Glutamatergic neuron (in vitro differentiated cells): ENCODE measurements around the gene SASS6. TPM values are rescaled to one million over a fixed set of nuclear protein-coding genes. Genes with fewer than 3 reads are reported as not detected.

Experiments
- DNase-seq: peaks from one replicate; pipeline ENCODE4 v3.0.0; 2022
- H3K27ac Mint-ChIP-seq: one replicate; pipeline ENCODE4 v1.8.0; 2020; ENCODE audit warnings: mild to moderate bottlenecking, mixed read lengths, inconsistent platforms; ENCODE audit not compliant: unreplicated experiment
- H3K27me3 Mint-ChIP-seq: one replicate; pipeline ENCODE4 v1.8.0; 2020; ENCODE audit warnings: mild to moderate bottlenecking, moderate library complexity, mixed read lengths, inconsistent platforms; ENCODE audit not compliant: unreplicated experiment
- H3K36me3 Mint-ChIP-seq: one replicate; pipeline ENCODE4 v1.8.0; 2020; ENCODE audit warnings: mild to moderate bottlenecking, mixed read lengths, inconsistent platforms; ENCODE audit not compliant: unreplicated experiment
- H3K4me1 Mint-ChIP-seq: one replicate; pipeline ENCODE4 v1.8.0; 2020; ENCODE audit warnings: mild to moderate bottlenecking, low read depth, mixed read lengths, inconsistent platforms; ENCODE audit not compliant: unreplicated experiment
- H3K4me3 Mint-ChIP-seq: one replicate; pipeline ENCODE4 v1.8.0; 2020; ENCODE audit warnings: mild to moderate bottlenecking, mixed read lengths, inconsistent platforms; ENCODE audit not compliant: unreplicated experiment
- H3K9me3 Mint-ChIP-seq: one replicate; pipeline ENCODE4 v1.8.0; 2020; ENCODE audit warnings: mild to moderate bottlenecking, moderate library complexity, mixed read lengths, inconsistent platforms; ENCODE audit not compliant: unreplicated experiment
- total RNA-seq: library from RNA; stranded (reverse); fragmentation: NEBNext Ultra II Directional; extraction: Animal tissue kit (Norgen Biotek cat#: 25700); gene quantifications from one replicate; pipeline ENCODE4 v1.2.1, GENCODE V29; 2021; ENCODE audit not compliant: unreplicated experiment
- TF ChIP-seq, protein P1 (sequence below): fragments of 200-600 bp; sonication (generic); IDR thresholded peaks from one replicate; pipeline ENCODE4 v1.5.0; 2021; ENCODE audit not compliant: partially characterized antibody, unreplicated experiment

Gene SASS6
- total RNA-seq, 1 donor from 2014 or later, result 4.0 TPM

DNA sequence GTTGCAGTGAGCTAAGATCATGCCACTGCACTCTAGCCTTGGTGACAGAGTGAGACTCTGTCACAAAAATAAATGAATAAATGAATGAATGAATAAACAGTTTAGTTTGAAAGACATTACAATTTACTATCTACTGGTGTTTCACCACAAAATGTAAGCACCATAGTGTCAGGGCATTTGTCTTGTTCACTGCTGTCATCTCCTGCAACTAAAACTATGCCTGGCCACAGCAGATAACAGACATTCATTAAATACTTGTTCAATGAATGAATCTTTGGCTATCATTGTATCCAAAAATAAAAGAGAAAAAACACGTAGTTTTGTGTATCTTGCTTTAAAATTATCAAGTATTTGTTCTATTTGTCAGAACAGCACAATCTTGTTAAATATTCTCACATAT, 32.5 kb downstream of the SASS6 start:
- Mint-ChIP-seq H3K27me3 (no peaks in the 10 kb centered on the region), H3K27ac (no peak overlapping the region), H3K4me3 (no peak overlapping the region), H3K36me3 (no peaks in the 10 kb centered on the region), H3K4me1 (no peaks in the 10 kb centered on the region), H3K9me3 (peaks cover 1% of the 10 kb centered on the region)
- DNase-seq, result no peak
- TF ChIP-seq, protein P1, sequence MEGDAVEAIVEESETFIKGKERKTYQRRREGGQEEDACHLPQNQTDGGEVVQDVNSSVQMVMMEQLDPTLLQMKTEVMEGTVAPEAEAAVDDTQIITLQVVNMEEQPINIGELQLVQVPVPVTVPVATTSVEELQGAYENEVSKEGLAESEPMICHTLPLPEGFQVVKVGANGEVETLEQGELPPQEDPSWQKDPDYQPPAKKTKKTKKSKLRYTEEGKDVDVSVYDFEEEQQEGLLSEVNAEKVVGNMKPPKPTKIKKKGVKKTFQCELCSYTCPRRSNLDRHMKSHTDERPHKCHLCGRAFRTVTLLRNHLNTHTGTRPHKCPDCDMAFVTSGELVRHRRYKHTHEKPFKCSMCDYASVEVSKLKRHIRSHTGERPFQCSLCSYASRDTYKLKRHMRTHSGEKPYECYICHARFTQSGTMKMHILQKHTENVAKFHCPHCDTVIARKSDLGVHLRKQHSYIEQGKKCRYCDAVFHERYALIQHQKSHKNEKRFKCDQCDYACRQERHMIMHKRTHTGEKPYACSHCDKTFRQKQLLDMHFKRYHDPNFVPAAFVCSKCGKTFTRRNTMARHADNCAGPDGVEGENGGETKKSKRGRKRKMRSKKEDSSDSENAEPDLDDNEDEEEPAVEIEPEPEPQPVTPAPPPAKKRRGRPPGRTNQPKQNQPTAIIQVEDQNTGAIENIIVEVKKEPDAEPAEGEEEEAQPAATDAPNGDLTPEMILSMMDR, result no peak

DNA sequence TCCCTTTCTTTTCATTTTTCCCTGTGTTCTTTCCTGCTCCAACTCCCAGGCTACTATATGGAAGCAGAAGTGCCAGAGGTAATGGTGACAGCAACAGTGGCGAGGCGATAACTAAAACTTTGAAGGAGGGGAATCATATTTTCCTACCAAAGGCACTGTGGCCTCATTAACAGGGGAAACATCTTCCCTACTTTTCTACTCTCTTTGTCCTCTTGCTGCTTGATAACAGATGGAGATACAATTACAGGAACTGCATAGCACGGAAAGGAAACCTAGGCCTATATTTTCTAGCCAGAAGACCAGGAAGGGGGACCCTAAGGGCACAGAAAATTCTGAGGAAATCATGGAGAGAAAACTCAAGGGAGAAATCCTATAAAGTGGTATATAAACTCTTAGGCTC, 42.3 kb downstream of the SASS6 start:
- Mint-ChIP-seq H3K27ac (peak overlapping the region; percentile 25), H3K36me3 (no peaks in the 10 kb centered on the region)

DNA sequence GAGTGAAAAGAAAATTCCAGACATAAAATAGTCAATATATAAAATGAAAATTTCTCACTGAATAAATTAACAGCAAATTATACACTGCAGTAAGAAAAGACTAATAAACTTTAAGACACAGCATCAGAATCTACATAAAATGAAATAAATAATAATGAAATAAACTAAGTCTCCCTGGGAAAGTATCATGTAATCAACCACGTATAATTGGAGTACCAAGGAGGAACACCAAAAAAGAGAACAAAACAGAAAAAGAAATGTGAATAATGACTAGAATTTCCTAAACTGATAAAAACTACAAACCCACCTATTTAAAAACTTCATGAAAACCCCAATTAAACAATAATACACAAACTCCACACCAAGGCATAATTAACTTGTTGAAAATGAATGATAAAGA, 43.6 kb downstream of the SASS6 start:
- TF ChIP-seq, protein P1, result no peak
- no peaks in the 10 kb centered on the region for H3K4me1 Mint-ChIP-seq
- H3K4me3 Mint-ChIP-seq, result no peak overlapping the region
- H3K27ac Mint-ChIP-seq, result no peak overlapping the region
- no peaks in the 10 kb centered on the region for H3K9me3 Mint-ChIP-seq
- H3K27me3 Mint-ChIP-seq, result peaks cover 2% of the 10 kb centered on the region
- no peak for DNase-seq
- H3K36me3 Mint-ChIP-seq, result no peaks in the 10 kb centered on the region

More for the DNA sequence above, 42.3 kb downstream of the SASS6 start:
- TF ChIP-seq, protein P1, result no peak
- Mint-ChIP-seq H3K4me1 (no peaks in the 10 kb centered on the region), H3K9me3 (no peaks in the 10 kb centered on the region), H3K4me3 (no peak overlapping the region), H3K27me3 (no peaks in the 10 kb centered on the region)
- no peak for DNase-seq

DNA sequence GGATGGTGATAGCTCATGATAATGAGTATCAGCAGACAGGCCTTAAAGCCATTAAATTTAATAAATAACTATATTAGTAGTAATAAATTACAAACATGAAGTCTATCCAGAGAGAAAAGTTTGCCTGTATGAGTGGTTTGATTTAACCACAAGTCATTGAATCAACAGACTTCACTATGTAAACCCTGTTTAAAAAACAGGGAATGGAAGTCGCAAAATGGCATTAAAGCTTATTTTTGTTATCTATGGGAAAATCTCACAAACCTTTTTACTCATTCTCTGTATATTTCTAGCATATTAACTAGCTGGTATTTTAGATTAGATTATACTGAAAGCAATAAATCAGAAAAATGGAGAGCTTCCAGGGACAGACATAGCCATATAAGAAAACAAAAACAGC, 45.3 kb downstream of the SASS6 start:
- Mint-ChIP-seq H3K4me3 (no peak overlapping the region), H3K4me1 (no peaks in the 10 kb centered on the region), H3K9me3 (no peaks in the 10 kb centered on the region), H3K27me3 (peaks cover 2% of the 10 kb centered on the region), H3K36me3 (no peaks in the 10 kb centered on the region), H3K27ac (no peak overlapping the region)
- TF ChIP-seq, protein P1, result no peak
- DNase-seq, result no peak

DNA sequence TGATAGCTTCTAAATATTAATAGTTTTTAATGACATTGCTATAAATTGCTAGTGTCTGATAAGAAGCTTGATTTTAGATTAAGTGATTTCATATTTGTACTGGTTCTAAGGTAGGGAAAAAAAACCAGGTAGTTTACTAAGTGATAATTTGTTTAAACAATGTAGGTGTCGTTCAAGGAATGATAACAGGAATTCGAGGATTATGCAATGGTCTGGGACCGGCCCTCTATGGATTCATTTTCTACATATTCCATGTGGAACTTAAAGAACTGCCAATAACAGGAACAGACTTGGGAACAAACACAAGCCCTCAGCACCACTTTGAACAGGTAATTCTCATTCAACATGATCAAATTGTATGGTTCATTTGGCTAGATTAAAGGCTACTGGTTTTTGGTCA, 52.4 kb downstream of the SASS6 start:
- no peaks in the 10 kb centered on the region for H3K36me3 Mint-ChIP-seq
- DNase-seq, result no peak
- TF ChIP-seq, protein P1, result no peak
- no peaks in the 10 kb centered on the region for H3K4me1 Mint-ChIP-seq
- no peak overlapping the region for H3K4me3 Mint-ChIP-seq
- H3K9me3 Mint-ChIP-seq, result no peaks in the 10 kb centered on the region
- no peak overlapping the region for H3K27ac Mint-ChIP-seq
- H3K27me3 Mint-ChIP-seq, result peaks cover 2% of the 10 kb centered on the region
